T-cell (primary cell): ENCODE measurements around the gene SYNJ1. TPM values are rescaled to one million over a fixed set of nuclear protein-coding genes. Genes with fewer than 3 reads are reported as not detected.

ENCODE experiments used
- ATAC-seq, 4 experiments: fragments of 200-7000 bp in 3 of 4; fragments of 150-1000 bp in 1 of 4; cut with Tn5 transposase; replicated peaks in 1 of 4; 1 replicate in 3 of 4; 2 replicates in 1 of 4; pipeline ENCODE4 v1.10.0; 2021; ENCODE audit warnings: moderate library complexity in 3 of 4, mild to moderate bottlenecking in 2 of 4, moderate number of reproducible peaks in 1 of 4
- CTCF ChIA-PET, 2 donors: fragments of 300-600 bp; sonication (Branson Sonifier 250); formaldehyde crosslinking; loops; one replicate each; lab custom pipeline; 2022; ENCODE audit warnings: antibody characterized with exemption in 2 of 2; lab: Charles Lee
- POLR2A ChIA-PET, 2 donors: fragments of 300-600 bp; sonication (Branson Sonifier 250); formaldehyde crosslinking; loops; one replicate each; lab custom pipeline; 2022; ENCODE audit warnings: antibody characterized with exemption in 2 of 2; lab: Charles Lee
- DNase-seq, 35 experiments: peaks; one replicate each; pipeline versions ENCODE4 v3.0.0 to v3.0.0-alpha.2; 2013 to 2023
- H3K27ac ChIP-seq: one replicate; pipeline ENCODE4 v1.5.1; 2013; ENCODE audit warnings: low read length
- H3K27me3 ChIP-seq, 2 experiments: replicated peaks in 1 of 2; 1 replicate in 1 of 2; 2 replicates in 1 of 2; pipeline versions ENCODE4 v1.6.1 to v1.7.0; 2013; ENCODE audit warnings: low read length in 1 of 2, mixed read lengths in 1 of 2; ENCODE audit not compliant: control insufficient read depth in 2 of 2, insufficient read depth in 2 of 2; ENCODE audit errors: extremely low read depth in 1 of 2
- H3K36me3 ChIP-seq, 2 donors: 1 replicate in 1 of 2; 2 replicates in 1 of 2; pipeline versions ENCODE4 v1.6.1 to v1.7.0; 2013; ENCODE audit warnings: low read length in 1 of 2; ENCODE audit not compliant: control insufficient read depth in 2 of 2, insufficient read depth in 1 of 2; ENCODE audit errors: extremely low read depth in 1 of 2
- H3K4me1 ChIP-seq, 2 experiments: 1 replicate in 1 of 2; 2 replicates in 1 of 2; pipeline versions ENCODE4 v1.6.1 to v1.7.0; 2013; ENCODE audit warnings: low read length in 2 of 2, mixed read lengths in 1 of 2; ENCODE audit not compliant: insufficient read depth in 2 of 2, control insufficient read depth in 1 of 2; ENCODE audit errors: extremely low read depth in 1 of 2
- H3K4me3 ChIP-seq, 2 donors: 1 replicate in 1 of 2; 2 replicates in 1 of 2; pipeline versions ENCODE4 v1.5.1 to v1.7.0; 2013; ENCODE audit warnings: mild to moderate bottlenecking in 2 of 2, low read length in 1 of 2, moderate library complexity in 1 of 2; ENCODE audit not compliant: control insufficient read depth in 1 of 2; ENCODE audit errors: extremely low read depth in 1 of 2
- H3K9me3 ChIP-seq: 2 replicates; pipeline ENCODE4 v1.7.0; 2013
- H3K27ac Mint-ChIP-seq, 2 donors: one replicate each; pipeline ENCODE4 v1.8.0; 2020 to 2021; ENCODE audit warnings: mild to moderate bottlenecking in 2 of 2, mixed read lengths in 2 of 2
- H3K27me3 Mint-ChIP-seq, 2 donors: one replicate each; pipeline ENCODE4 v1.8.0; 2021 to 2022; ENCODE audit warnings: mixed read lengths in 2 of 2
- H3K36me3 Mint-ChIP-seq: one replicate; pipeline ENCODE4 v1.8.0; 2021; ENCODE audit warnings: mixed read lengths
- H3K4me1 Mint-ChIP-seq, 3 donors: one replicate each; pipeline ENCODE4 v1.8.0; 2020 to 2022; ENCODE audit warnings: mixed read lengths in 3 of 3, mild to moderate bottlenecking in 1 of 3
- H3K4me3 Mint-ChIP-seq, 3 donors: one replicate each; pipeline ENCODE4 v1.8.0; 2020 to 2022; ENCODE audit warnings: mild to moderate bottlenecking in 3 of 3, mixed read lengths in 3 of 3, moderate library complexity in 3 of 3
- H3K9me3 Mint-ChIP-seq, 3 donors: one replicate each; pipeline ENCODE4 v1.8.0; 2020 to 2022; ENCODE audit warnings: mixed read lengths in 3 of 3
- WGBS: methylation state at CpG from one replicate; pipeline ENCODE4 v1.1.5; 2013; ENCODE audit warnings: missing lambda C conversion rate; ENCODE audit not compliant: insufficient coverage; 5-methylcytosine and 5-hydroxymethylcytosine counted together
- total RNA-seq, 35 experiments: library from RNA in 6 of 35; stranded (reverse) in 6 of 35; fragments of 120-200 nt in 1 of 35; gene quantifications; one replicate each; pipeline versions ENCODE4 v1.2.1 to v1.2.4 and lab custom pipeline; 2013 to 2026

SYNJ1 gene
- total RNA-seq, 5 donors from 2014 or later (not counting 1 experiment from before 2014, with no cell fraction given), result 15.2 to 24.0 (median 20.3) TPM

DNA sequence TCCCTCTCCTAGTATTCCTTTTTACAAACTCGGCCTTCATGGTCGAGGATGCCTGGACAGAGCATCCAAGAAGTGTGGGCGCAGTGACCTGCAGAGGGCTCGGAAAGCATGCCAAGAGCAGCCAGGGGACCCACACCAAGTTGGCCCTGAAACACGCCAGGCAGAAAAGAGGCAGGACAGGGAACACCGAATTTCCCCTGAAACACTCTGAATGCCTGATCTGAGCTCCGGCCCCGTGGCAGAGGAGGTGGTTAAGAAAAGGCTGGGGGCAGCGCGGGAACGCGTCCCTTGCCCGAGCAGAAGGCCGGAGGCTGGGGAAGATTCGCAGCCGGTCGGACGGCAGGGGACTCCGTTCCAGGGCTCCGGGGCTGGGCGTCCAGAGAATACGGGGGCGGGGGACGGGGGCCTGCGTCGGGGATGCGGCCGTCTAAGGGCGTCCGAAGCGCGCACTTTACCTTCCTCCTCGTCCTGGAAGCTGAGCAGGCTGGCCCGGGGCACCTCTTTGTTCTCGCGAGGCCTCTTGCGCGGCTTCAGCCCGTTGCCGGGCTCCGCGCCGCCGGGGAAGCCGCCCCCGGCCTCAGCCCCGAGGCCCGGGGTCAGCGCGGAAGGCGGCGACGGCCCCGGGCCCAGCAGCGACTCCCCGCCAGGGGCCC is 43.2 kb upstream of the SYNJ1 start:
- under 1% methylated on average over 56 of the region's 56 CpGs for WGBS
- Histone ChIP-seq H3K9me3 (no peaks in the 10 kb centered on the region), H3K4me1 (peaks cover 17 to 19% of the 10 kb centered on the region in 2 experiments), H3K27ac (no peak overlapping the region), H3K4me3 (peak overlapping the region; percentile 59 to 89), H3K27me3 (no peaks in the 10 kb centered on the region), H3K36me3 (peaks cover 0 to 10% of the 10 kb centered on the region in 2 donors)
- H3K4me1 Mint-ChIP-seq, result peaks cover 66 to 76% (median 68%) of the 10 kb centered on the region in 3 donors
- peaks cover 2 to 3% of the 10 kb centered on the region in 2 donors for H3K27me3 Mint-ChIP-seq
- DNase-seq (peak in 28 of 35 experiments; percentile 3 to 64 (median 45)), ATAC-seq (peak; percentile 39 to 48 (median 44))
- CTCF ChIA-PET, result interaction anchor here (0.6 to 1.2 kb wide), 13 partner anchors 9 to 812 kb away, joined by 3 to 7 read pairs (median 4); partner anchors contain the start of gene SYNJ1 (in 1 of the 2)
- peak overlapping the region; percentile 77 to 87 for H3K27ac Mint-ChIP-seq
- peaks cover 26% of the 10 kb centered on the region for H3K36me3 Mint-ChIP-seq
- no peaks in the 10 kb centered on the region for H3K9me3 Mint-ChIP-seq
- POLR2A ChIA-PET, result interaction anchor here (0.6 to 1.2 kb wide), 15 partner anchors 11 to 1027 kb away, joined by 3 to 12 read pairs (median 4); partner anchors contain the start of genes DONSON (in 1 of the 2) and SYNJ1 (in 1 of the 2)
- peak overlapping the region; percentile 84 to 98 (median 95) for H3K4me3 Mint-ChIP-seq

DNA sequence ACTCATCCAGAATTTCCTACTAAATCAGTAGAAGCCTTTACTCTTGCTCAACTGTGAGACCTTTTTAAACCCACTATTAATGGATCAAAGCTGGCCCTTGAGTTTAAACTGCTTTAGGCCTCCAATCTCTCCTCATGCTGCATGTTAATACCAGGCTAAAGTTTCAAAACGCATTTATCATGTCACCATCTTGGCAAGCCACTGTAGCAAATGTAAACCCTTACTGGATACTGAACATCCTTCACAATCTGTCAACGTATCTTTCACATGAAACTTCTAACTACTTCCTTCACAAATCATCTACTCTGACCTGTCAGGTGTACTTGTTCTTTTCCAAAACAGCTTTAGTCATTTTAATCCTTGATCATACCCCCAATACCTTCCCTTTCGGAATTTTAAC is 40.7 kb upstream of the SYNJ1 start:
- peaks cover 76 to 83% (median 83%) of the 10 kb centered on the region in 3 donors for H3K4me1 Mint-ChIP-seq
- Histone ChIP-seq H3K4me1 (peaks cover 17 to 19% of the 10 kb centered on the region in 2 experiments), H3K9me3 (no peaks in the 10 kb centered on the region), H3K27me3 (no peaks in the 10 kb centered on the region), H3K4me3 (no peak overlapping the region), H3K36me3 (peaks cover 0 to 22% of the 10 kb centered on the region in 2 donors), H3K27ac (no peak overlapping the region)
- peaks cover 34% of the 10 kb centered on the region for H3K36me3 Mint-ChIP-seq
- WGBS, result 52% methylated on average over 3 of the region's 3 CpGs
- no peak for DNase-seq
- H3K27ac Mint-ChIP-seq, result peak overlapping the region in 1 of 2 donors; percentile 24
- H3K9me3 Mint-ChIP-seq, result no peaks in the 10 kb centered on the region
- no peak for ATAC-seq
- ChIA-PET POLR2A (no interaction called here), CTCF (no interaction called here)
- peak overlapping the region; percentile 39 to 94 (median 84) for H3K4me3 Mint-ChIP-seq
- peaks cover 2 to 3% of the 10 kb centered on the region in 2 donors for H3K27me3 Mint-ChIP-seq

DNA sequence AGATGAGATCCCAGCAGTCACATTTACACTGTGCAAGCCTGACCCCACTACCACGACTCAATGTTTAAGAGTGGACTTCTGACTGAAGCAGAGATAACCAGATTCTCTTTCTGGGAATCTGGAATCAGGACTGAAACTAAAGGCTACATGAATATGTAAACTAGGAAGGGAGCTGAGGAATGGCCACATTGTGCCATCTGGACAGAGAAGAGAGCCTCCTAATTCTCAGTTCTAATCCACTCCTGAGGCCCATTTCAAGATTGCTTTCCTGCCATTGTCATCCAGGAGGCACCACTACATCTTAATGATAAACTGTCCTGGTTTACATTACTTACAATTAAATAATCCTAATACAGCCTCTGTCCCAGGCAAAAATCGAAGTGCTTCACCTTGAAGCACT is 37.2 kb upstream of the SYNJ1 start:
- Histone ChIP-seq H3K4me1 (peaks cover 5 to 10% of the 10 kb centered on the region in 2 experiments), H3K27ac (no peak overlapping the region), H3K4me3 (no peak overlapping the region), H3K36me3 (peaks cover 0 to 52% of the 10 kb centered on the region in 2 donors), H3K27me3 (no peaks in the 10 kb centered on the region), H3K9me3 (no peaks in the 10 kb centered on the region)
- Mint-ChIP-seq H3K9me3 (no peaks in the 10 kb centered on the region), H3K36me3 (peaks cover 57% of the 10 kb centered on the region), H3K27ac (peak overlapping the region in 1 of 2 donors; percentile 65), H3K4me3 (no peak overlapping the region), H3K27me3 (no peaks in the 10 kb centered on the region), H3K4me1 (peaks cover 54 to 61% (median 59%) of the 10 kb centered on the region in 3 donors)
- CTCF ChIA-PET, result interaction anchor here in 1 of 2 donors (0.6 kb wide), 1 partner anchor 770 kb away, joined by 3 read pairs; no protein-coding TSS in a partner anchor
- DNase-seq (no peak), ATAC-seq (no peak)
- POLR2A ChIA-PET, result interaction anchor here in 1 of 2 donors (0.6 kb wide), 1 partner anchor 561 kb away, joined by 4 read pairs; no protein-coding TSS in a partner anchor
- WGBS, result no CpG with 5 or more reads among the region's 2 CpGs

GRCh38 chr21:32764186-32764585 is 36.4 kb upstream of the SYNJ1 start:
- Mint-ChIP-seq H3K9me3 (no peaks in the 10 kb centered on the region), H3K27me3 (no peaks in the 10 kb centered on the region), H3K4me1 (peaks cover 46 to 53% (median 53%) of the 10 kb centered on the region in 3 donors), H3K27ac (no peak overlapping the region), H3K4me3 (no peak overlapping the region), H3K36me3 (peaks cover 66% of the 10 kb centered on the region)
- H3K4me3 ChIP-seq, result no peak overlapping the region
- no peaks in the 10 kb centered on the region for H3K9me3 ChIP-seq
- ChIA-PET POLR2A (interaction anchor here in 1 of 2 donors (0.5 kb wide), 2 partner anchors 10 to 27 kb away, joined by 3 to 4 read pairs; no protein-coding TSS in a partner anchor), CTCF (no interaction called here)
- no CpG with 5 or more reads among the region's 1 CpG for WGBS
- ATAC-seq, result no peak
- H3K27ac ChIP-seq, result no peak overlapping the region
- peaks cover 0 to 59% of the 10 kb centered on the region in 2 donors for H3K36me3 ChIP-seq
- no peaks in the 10 kb centered on the region for H3K27me3 ChIP-seq
- no peak for DNase-seq
- peaks cover 2 to 5% of the 10 kb centered on the region in 2 experiments for H3K4me1 ChIP-seq

GRCh38 chr21:32757804-32758203 is 30.0 kb upstream of the SYNJ1 start:
- H3K36me3 ChIP-seq, result peaks cover 6 to 70% of the 10 kb centered on the region in 2 donors
- peaks cover 61% of the 10 kb centered on the region for H3K36me3 Mint-ChIP-seq
- H3K4me3 ChIP-seq, result no peak overlapping the region
- H3K27ac ChIP-seq, result no peak overlapping the region
- CTCF ChIA-PET, result interaction anchor here (0.6 to 1.2 kb wide), 2 partner anchors 14 to 1578 kb away, joined by 3 to 6 read pairs; partner anchors contain the start of gene PAXBP1 (in 1 of the 2)
- DNase-seq (no peak), ATAC-seq (no peak)
- H3K27me3 Mint-ChIP-seq, result no peaks in the 10 kb centered on the region
- no peaks in the 10 kb centered on the region for H3K4me1 ChIP-seq
- H3K27ac Mint-ChIP-seq, result no peak overlapping the region
- H3K9me3 Mint-ChIP-seq, result no peaks in the 10 kb centered on the region
- no peaks in the 10 kb centered on the region for H3K9me3 ChIP-seq
- peaks cover 4 to 8% (median 6%) of the 10 kb centered on the region in 3 donors for H3K4me1 Mint-ChIP-seq
- POLR2A ChIA-PET, result no interaction called here
- no CpG with 5 or more reads among the region's 1 CpG for WGBS
- no peaks in the 10 kb centered on the region for H3K27me3 ChIP-seq
- H3K4me3 Mint-ChIP-seq, result no peak overlapping the region

GRCh38 chr21:32756096-32756495 is 28.3 kb upstream of the SYNJ1 start:
- Histone ChIP-seq H3K27me3 (no peaks in the 10 kb centered on the region), H3K36me3 (peaks cover 6 to 66% of the 10 kb centered on the region in 2 donors), H3K4me3 (no peak overlapping the region), H3K9me3 (no peaks in the 10 kb centered on the region), H3K27ac (no peak overlapping the region), H3K4me1 (no peaks in the 10 kb centered on the region)
- no peaks in the 10 kb centered on the region for H3K27me3 Mint-ChIP-seq
- no peak overlapping the region for H3K4me3 Mint-ChIP-seq
- peaks cover 4 to 8% (median 6%) of the 10 kb centered on the region in 3 donors for H3K4me1 Mint-ChIP-seq
- H3K27ac Mint-ChIP-seq, result no peak overlapping the region
- DNase-seq (no peak), ATAC-seq (no peak)
- H3K9me3 Mint-ChIP-seq, result no peaks in the 10 kb centered on the region
- peaks cover 61% of the 10 kb centered on the region for H3K36me3 Mint-ChIP-seq
- WGBS, result no CpG with 5 or more reads among the region's 1 CpG
- ChIA-PET POLR2A (no interaction called here), CTCF (interaction anchor here in 1 of 2 donors (0.5 kb wide), 1 partner anchor 334 kb away, joined by 6 read pairs; no protein-coding TSS in a partner anchor)
